H1 (cell line): ENCODE data around the gene APC2. TPM values are rescaled to one million over a fixed set of nuclear protein-coding genes. Genes with fewer than 3 reads are reported as not detected.

Source experiments
- ATF2 ChIP-seq: IDR thresholded peaks from 2 replicates; pipeline ENCODE4 v1.6.1; 2012; ENCODE audit warnings: low read length, inconsistent platforms
- BACH1 ChIP-seq: IDR thresholded peaks from 2 replicates; pipeline ENCODE4 v1.6.1; 2012; ENCODE audit warnings: low read length, improper control_type of control experiment
- CBX5 ChIP-seq: fragments of 300-800, 300-1000 bp; sonication (generic); IDR thresholded peaks from 2 replicates; pipeline ENCODE4 v1.7.1; 2016; ENCODE audit warnings: antibody characterized with exemption, low read length, low read depth
- CTCF ChIP-seq, 3 experiments: IDR thresholded peaks; 1 replicate in 2 of 3; 2 replicates in 1 of 3; pipeline versions ENCODE4 v1.5.1 to v1.6.1; 2011; ENCODE audit warnings: low read length in 3 of 3, mild to moderate bottlenecking in 3 of 3, inconsistent platforms in 2 of 3, low read depth in 1 of 3, moderate library complexity in 1 of 3; ENCODE audit not compliant: insufficient read depth in 1 of 3; ENCODE audit errors: control extremely low read depth in 1 of 3
- E2F6 ChIP-seq: IDR thresholded peaks from 2 replicates; pipeline ENCODE4 v1.6.1; 2012; ENCODE audit warnings: inconsistent platforms
- HDAC2 ChIP-seq, 2 experiments: fragments of 300-600 bp in 1 of 2; sonication (generic) in 1 of 2; IDR thresholded peaks; 2 replicates each; pipeline ENCODE4 v1.6.1; 2011 to 2012; ENCODE audit warnings: low read depth in 2 of 2, low read length in 2 of 2, mild to moderate bottlenecking in 2 of 2, moderate library complexity in 2 of 2, borderline replicate concordance in 1 of 2, inconsistent platforms in 1 of 2
- HDAC6 ChIP-seq: IDR thresholded peaks from one replicate; pipeline ENCODE4 v1.7.1; 2012; ENCODE audit warnings: low read depth, mild to moderate bottlenecking, inconsistent platforms, low read length, moderate library complexity
- JUN ChIP-seq: IDR thresholded peaks from 2 replicates; pipeline ENCODE4 v1.6.1; 2011; ENCODE audit warnings: low read depth, mild to moderate bottlenecking, improper control_type of control experiment, low read length
- KDM1A ChIP-seq: fragments of 200-600, 300-600 bp; sonication (generic); IDR thresholded peaks from 2 replicates; pipeline ENCODE4 v1.7.1; 2016; ENCODE audit warnings: mild to moderate bottlenecking, low read length, borderline replicate concordance
- NANOG ChIP-seq: IDR thresholded peaks from 2 replicates; pipeline ENCODE4 v1.6.1; 2011; ENCODE audit warnings: low read length, low read depth, mild to moderate bottlenecking, inconsistent platforms; ENCODE audit not compliant: insufficient read depth, poor library complexity, severe bottlenecking
- PHF8 ChIP-seq: fragments of 200-600 bp; sonication (generic); conservative IDR thresholded peaks from 2 replicates; pipeline ENCODE4 v1.7.1; 2012; ENCODE audit warnings: low read depth, mild to moderate bottlenecking, inconsistent platforms, low read length, moderate library complexity
- RAD21 ChIP-seq, 2 experiments: IDR thresholded peaks in 1 of 2; conservative IDR thresholded peaks in 1 of 2; 2 replicates each; pipeline ENCODE4 v1.6.1; 2011; ENCODE audit warnings: low read depth in 2 of 2, low read length in 2 of 2, improper control_type of control experiment in 1 of 2, inconsistent platforms in 1 of 2, mild to moderate bottlenecking in 1 of 2, moderate library complexity in 1 of 2
- RBBP5 ChIP-seq: IDR thresholded peaks from 2 replicates; pipeline ENCODE4 v1.7.1; 2012; ENCODE audit warnings: low read depth, mild to moderate bottlenecking, inconsistent platforms, low read length, moderate library complexity, borderline replicate concordance
- SRF ChIP-seq: IDR thresholded peaks from 2 replicates; pipeline ENCODE4 v1.6.1; 2011; ENCODE audit warnings: mild to moderate bottlenecking, low read depth, low read length, moderate library complexity
- YY1 ChIP-seq: IDR thresholded peaks from 2 replicates; pipeline ENCODE4 v1.6.1; 2011; ENCODE audit warnings: low read depth, mild to moderate bottlenecking, low read length
- polyA plus RNA-seq, 7 experiments: library from polyadenylated mRNA; depleted of rRNA in 3 of 7; stranded (reverse) in 5 of 7; unstranded in 2 of 7; fragments of >200 nt in 5 of 7; fragments of 200-250 nt in 2 of 7; gene quantifications; 1 replicate in 5 of 7; 2 replicates in 1 of 7; 4 replicates in 1 of 7; pipeline versions ENCODE4 v1.2.1 to v1.2.3, GENCODE V29; 2011 to 2013; ENCODE audit warnings: missing spikeins in 2 of 7, mixed read lengths in 2 of 7
- total RNA-seq: library from RNA; stranded (reverse); fragmentation: NEBNext Ultra II Directional; extraction: Animal tissue kit (Norgen Biotek cat#: 25700); gene quantifications from 2 replicates; pipeline ENCODE4 v1.2.1, GENCODE V29; 2021
- TF ChIP-seq, protein P1 (sequence below): IDR thresholded peaks from 2 replicates; pipeline ENCODE4 v1.6.1; 2011; ENCODE audit warnings: low read length, improper control_type of control experiment

The APC2 gene
- total and polyA plus RNA-seq, 2 of the 8 experiments (the other 6 are each of a cell fraction or from before 2014, with no cell fraction given): 1.3 to 4.1 TPM

DNA sequence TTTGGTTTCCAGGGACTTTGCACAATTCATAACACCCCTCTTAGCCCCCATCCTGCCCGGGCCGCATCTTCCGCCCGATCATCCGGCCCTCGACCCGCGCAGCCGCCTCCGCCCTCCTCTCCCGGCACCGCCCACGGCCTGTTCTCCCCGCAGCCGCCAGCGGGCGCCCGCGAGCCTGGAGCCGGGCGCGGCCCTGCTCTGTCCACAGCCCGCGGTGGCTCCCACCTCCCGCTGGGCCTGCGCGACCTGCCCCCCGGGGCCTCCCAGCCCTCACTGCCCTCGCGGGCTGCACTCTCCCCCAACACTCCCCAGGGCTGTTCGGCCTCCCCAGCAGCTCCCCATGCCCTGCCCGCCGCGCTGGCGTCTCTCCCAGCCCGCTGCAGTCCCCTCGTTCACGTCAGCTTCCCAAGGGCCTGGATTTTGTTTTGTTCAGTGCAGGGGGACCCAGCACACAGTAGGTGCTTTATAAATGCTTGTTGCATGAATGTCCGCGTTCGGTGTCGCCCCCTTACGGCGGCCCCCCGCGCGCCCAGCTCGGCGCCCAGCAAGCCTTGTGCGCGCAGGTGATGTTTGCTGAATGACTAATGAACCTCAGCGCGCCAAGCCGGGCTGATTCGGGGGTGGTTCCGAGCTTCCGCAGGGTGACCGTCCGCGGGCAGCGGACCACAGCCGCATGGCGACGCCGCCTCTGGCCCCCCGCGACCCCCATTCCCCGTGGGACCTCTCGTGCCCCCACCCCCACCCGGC lies 4.6 kb upstream of the APC2 start (continued):
- TF ChIP-seq ATF2 (no peak), CBX5 (no peak), HDAC6 (no peak), YY1 (peak; percentile 48; the same call in 1 of the 2 replicates), BACH1 (peak; percentile 71; the same call in 1 of the 2 replicates), KDM1A (no peak), E2F6 (no peak), RBBP5 (peak; percentile 68; the same call in 1 of the 2 replicates), CTCF (IDR thresholded peaks at IDR 0.05; ENCODE audit: control extremely low read depth in 1 of 3, insufficient read depth in 1 of 3, low read depth in 1 of 3, low read length in 3 of 3) (peak; percentile 78 to 94 (median 87)), PHF8 (0 out of 2 replicates have a peak, but pooled peaks have one; percentile 29), SRF (no peak), NANOG (no peak), JUN (no peak), HDAC2 (IDR thresholded peaks at IDR 0.05; ENCODE audit: borderline replicate concordance in 1 of 2, low read depth in 2 of 2, low read length in 2 of 2) (peak; percentile 65 to 79; a peak in 2 of 4 replicates), RAD21 (IDR thresholded peaks at IDR 0.05 in 1 of 2, conservative IDR thresholded peaks at IDR 0.05 in 1 of 2; ENCODE audit: low read depth in 2 of 2, low read length in 2 of 2) (peak; percentile 36 to 55; a peak in 3 of 4 replicates)
- TF ChIP-seq, protein P1, sequence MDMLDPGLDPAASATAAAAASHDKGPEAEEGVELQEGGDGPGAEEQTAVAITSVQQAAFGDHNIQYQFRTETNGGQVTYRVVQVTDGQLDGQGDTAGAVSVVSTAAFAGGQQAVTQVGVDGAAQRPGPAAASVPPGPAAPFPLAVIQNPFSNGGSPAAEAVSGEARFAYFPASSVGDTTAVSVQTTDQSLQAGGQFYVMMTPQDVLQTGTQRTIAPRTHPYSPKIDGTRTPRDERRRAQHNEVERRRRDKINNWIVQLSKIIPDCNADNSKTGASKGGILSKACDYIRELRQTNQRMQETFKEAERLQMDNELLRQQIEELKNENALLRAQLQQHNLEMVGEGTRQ: no peak
